IPS-18a (cell line): ENCODE data around the gene MAML2.
"Not testable (repeated sequence)": the region's sequence is repeated elsewhere in the genome, so short reads cannot be mapped to it uniquely, and the experiment has no call there.

Experiments used
- H3K27ac ChIP-seq: one replicate; pipeline ENCODE4 v1.5.1; 2013; ENCODE audit warnings: low read length
- H3K27me3 ChIP-seq: one replicate; pipeline ENCODE4 v1.6.1; 2013; ENCODE audit warnings: mild to moderate bottlenecking, low read length; ENCODE audit not compliant: control insufficient read depth, insufficient read depth
- H3K36me3 ChIP-seq: one replicate; pipeline ENCODE4 v1.6.1; 2013; ENCODE audit warnings: low read depth, low read length; ENCODE audit not compliant: control insufficient read depth
- H3K4me1 ChIP-seq: one replicate; pipeline ENCODE4 v1.6.1; 2013; ENCODE audit warnings: low read depth, low read length; ENCODE audit not compliant: control insufficient read depth
- H3K4me3 ChIP-seq: one replicate; pipeline ENCODE4 v1.5.1; 2013; ENCODE audit warnings: low read length
- H3K9ac ChIP-seq: one replicate; pipeline ENCODE4 v1.6.1; 2013; ENCODE audit warnings: mild to moderate bottlenecking, low read length, moderate library complexity
- H3K9me3 ChIP-seq: one replicate; pipeline ENCODE4 v1.6.1; 2013; ENCODE audit warnings: low read depth, low read length; ENCODE audit not compliant: control insufficient read depth

MAML2 gene

DNA sequence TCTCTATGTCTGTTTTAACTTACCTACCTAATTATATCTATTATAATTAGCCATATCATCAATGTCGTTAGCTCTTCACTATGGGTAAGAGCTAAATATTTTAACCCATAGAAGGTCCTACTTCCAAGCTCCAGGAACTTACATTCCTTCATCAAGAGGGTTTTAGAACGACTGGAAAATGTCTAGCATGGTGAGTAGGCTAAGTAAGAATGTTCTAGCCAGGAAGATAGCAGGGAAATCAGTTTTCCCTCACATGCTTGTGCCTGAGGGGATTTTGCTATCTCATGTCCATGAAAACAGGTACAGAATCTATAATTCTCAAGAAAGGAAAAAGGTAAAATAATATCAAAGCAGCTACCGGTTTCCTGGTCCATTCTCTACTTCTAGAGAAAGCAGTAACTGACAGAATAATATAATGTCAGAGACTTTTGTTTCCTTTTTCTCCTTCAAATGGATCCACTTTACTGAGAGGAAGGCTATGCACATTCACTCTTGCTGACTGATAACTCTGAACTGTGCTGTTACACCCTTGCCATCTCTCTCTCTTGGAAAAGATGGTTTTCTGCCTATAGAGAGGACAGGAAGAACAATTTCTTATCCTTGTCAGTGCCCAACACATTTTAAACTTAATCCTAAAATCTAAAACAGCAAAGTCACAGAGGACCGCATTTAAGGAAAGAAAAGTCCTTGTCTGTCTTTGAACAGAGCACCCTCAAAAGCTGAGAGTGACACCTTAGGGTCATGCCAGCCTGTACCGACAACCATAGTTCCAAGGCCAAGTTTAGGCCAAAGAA is 67.0 kb downstream of the MAML2 start:
- Histone ChIP-seq H3K4me3 (no peak overlapping the region), H3K27me3 (no peaks in the 10 kb centered on the region), H3K36me3 (no peaks in the 10 kb centered on the region), H3K9me3 (no peaks in the 10 kb centered on the region), H3K4me1 (peaks cover 42% of the 10 kb centered on the region), H3K27ac (no peak overlapping the region), H3K9ac (no peak overlapping the region)

DNA sequence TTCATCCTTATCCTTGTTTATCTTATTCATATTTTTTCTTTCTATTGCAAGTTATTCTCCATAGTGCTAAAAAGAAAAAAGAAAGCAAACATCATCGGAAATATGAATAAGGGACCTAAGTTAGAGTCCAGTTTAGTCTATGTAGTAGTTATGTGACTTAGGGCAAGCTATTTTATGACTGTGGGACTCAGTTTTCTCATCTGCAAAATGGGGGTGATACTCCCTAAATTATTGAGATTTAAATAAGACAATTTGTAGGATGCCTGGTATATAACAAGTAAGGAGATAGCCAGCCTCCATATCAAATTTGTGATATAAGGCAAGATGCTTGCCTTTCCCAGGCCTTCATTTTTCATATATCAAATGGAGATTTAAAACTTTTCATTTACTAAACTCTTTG is 69.5 kb downstream of the MAML2 start:
- Histone ChIP-seq H3K27me3 (no peaks in the 10 kb centered on the region), H3K9ac (no peak overlapping the region), H3K4me1 (peaks cover 19% of the 10 kb centered on the region), H3K9me3 (no peaks in the 10 kb centered on the region), H3K36me3 (no peaks in the 10 kb centered on the region), H3K4me3 (no peak overlapping the region), H3K27ac (peak overlapping the region; percentile 91)

DNA sequence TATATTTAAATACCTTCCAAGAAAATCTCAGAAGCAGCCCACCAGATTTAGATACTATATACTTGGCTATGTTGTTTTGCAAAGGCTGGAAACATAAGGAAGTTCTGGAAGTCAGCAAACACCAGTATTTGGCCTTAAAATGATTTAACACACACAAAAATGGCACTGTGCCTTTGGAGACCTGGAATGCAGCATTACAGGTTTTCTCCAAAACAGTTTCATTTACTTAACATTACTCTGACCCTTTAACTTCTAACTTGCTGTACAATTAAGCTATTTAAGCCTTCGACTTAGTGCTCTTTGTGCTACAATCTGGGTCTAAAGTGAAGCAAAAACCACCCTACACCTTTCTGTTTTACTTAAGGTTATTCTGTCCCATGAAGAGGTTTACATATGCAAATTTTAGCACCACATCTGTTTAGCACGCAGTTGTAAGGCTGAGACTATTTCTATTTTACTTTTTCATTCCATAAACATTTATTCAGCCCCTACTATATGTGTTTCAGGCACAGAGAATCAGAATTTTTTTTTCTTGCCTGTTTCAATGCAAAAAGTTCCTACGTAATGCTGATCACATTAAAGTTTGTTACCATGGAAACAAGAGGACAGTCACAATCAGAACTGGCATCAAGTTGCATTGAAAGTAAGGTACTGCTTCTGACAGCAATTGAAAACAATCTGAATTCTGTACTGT is 70.3 kb downstream of the MAML2 start:
- H3K27ac ChIP-seq = peak overlapping the region; percentile 91
- H3K36me3 ChIP-seq = no peaks in the 10 kb centered on the region
- H3K27me3 ChIP-seq = no peaks in the 10 kb centered on the region
- H3K9ac ChIP-seq = peak overlapping the region; percentile 71
- H3K4me3 ChIP-seq = peak overlapping the region; percentile 40
- peaks cover 15% of the 10 kb centered on the region for H3K4me1 ChIP-seq
- no peaks in the 10 kb centered on the region for H3K9me3 ChIP-seq

DNA sequence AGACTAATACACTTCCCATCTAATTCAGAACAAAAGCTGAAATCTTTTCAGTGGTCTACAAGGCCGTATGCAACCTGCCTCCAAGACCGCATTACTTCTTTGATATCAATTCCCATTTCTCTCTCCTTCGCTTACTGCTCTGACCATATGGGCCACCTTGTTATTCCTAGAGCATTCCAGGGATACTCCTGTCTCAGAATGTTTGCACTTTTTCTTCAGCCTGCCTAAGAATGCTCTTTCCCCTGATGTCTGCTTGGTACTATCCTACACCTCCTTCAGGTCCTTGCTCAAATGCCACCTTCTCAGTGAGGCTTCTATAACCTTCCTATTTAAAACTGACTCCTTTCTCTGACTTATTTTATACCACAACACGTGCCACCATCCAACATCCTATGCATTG is 71.2 kb downstream of the MAML2 start:
- Histone ChIP-seq H3K4me3 (no peak overlapping the region), H3K4me1 (peaks cover 24% of the 10 kb centered on the region), H3K27ac (no peak overlapping the region), H3K9me3 (no peaks in the 10 kb centered on the region), H3K36me3 (no peaks in the 10 kb centered on the region), H3K9ac (no peak overlapping the region), H3K27me3 (no peaks in the 10 kb centered on the region)

DNA sequence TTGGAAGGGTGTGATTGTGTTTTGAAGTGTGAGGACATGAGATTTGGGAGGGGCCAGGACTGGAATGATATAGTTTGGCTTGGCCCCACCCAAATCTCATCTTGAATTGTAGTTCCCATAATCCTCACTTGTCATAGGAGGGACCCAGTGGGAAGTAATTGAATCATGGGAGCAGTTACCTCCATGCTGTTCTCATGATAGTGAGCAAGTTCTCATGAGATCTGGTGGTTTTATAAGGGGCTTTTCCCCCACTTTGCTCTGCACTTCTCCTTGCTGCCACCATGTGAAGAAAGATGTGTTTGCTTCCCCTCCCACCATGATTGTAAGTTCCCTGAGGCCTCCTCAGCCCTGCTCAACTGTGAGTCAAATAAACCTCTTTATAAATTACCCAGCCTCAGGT is 71.6 kb downstream of the MAML2 start:
- H3K36me3 ChIP-seq, H3K4me3 ChIP-seq, H3K27me3 ChIP-seq, H3K9ac ChIP-seq, H3K9me3 ChIP-seq, H3K27ac ChIP-seq: not testable (repeated sequence)
- H3K4me1 ChIP-seq = peaks cover 24% of the 10 kb centered on the region

DNA sequence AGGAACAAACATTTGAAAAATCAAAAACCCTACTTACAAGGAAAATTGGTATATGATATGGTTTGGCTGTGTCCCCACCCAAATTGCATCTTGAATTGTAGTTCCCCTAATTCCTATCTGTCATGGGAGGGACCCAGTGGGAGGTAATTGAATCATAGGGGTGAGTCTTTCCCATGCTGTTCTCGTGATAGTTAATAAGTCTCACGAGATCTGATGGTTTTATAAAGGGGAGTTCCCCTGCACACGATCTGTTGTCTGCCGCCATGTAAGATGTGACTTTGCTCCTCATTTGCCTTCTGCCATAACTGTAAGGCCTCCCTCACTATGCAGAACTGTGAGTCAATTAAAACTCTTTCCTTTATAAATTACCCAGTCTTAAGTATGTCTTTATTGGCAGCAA is 74.5 kb downstream of the MAML2 start:
- not testable (repeated sequence) for H3K9me3 ChIP-seq, H3K36me3 ChIP-seq, H3K27me3 ChIP-seq, H3K27ac ChIP-seq, H3K4me3 ChIP-seq, H3K9ac ChIP-seq
- H3K4me1 ChIP-seq = peaks cover 26% of the 10 kb centered on the region

DNA sequence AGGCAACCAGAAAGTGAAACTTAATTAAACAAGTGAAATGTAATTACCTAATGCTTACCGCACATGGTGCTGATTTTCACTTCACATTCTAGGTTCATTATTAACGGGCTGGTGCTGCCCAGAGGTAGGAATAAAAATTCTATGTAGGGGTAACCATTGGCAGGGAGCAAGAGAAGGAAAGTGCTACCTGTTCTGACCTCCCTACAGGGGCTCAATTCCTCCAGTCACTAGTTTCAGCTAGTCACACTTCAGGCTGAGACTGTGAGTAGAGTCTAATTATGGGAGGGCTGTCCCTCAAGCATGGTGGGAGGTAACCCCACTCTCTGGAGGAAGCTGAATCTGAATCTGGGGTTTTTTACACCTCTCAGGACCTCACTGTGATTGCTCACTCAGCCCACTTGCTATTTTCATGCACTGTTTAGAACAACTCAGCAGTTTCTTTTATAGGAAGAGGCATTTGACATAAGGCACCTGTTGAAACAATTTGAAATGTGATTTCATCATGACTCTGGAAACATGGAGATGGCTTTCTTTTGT is 75.4 kb downstream of the MAML2 start:
- H3K4me1 ChIP-seq = peaks cover 21% of the 10 kb centered on the region

DNA sequence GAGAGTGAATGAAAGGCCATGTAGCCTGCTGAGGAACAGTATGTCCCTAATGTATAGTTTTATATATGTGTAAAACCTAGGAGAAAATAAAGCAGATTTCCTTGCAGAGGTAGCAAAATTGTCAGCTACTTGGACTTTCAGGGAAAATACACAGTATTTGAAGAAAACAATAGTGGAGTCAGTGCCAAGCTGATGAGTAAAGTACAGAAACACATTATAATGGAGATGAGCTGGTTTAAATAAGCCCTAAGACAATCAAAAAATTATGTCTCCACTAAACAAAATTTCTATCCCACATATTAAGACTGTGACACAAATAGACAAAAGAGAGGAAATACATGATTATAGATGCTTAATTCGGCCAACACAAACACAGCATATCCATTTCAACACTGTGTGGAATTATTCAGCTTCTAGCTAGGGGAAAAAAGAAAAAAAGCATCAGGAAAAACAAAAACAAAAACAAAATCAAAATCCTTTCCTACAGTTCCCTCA is 75.9 kb downstream of the MAML2 start:
- Histone ChIP-seq H3K36me3 (no peaks in the 10 kb centered on the region), H3K27ac (no peak overlapping the region), H3K4me1 (peaks cover 17% of the 10 kb centered on the region), H3K4me3 (no peak overlapping the region), H3K9ac (no peak overlapping the region), H3K9me3 (no peaks in the 10 kb centered on the region), H3K27me3 (no peaks in the 10 kb centered on the region)

More for the DNA sequence above, 75.4 kb downstream of the MAML2 start:
- H3K9me3 ChIP-seq = no peaks in the 10 kb centered on the region
- no peaks in the 10 kb centered on the region for H3K27me3 ChIP-seq
- H3K27ac ChIP-seq = no peak overlapping the region
- no peak overlapping the region for H3K9ac ChIP-seq
- no peak overlapping the region for H3K4me3 ChIP-seq
- H3K36me3 ChIP-seq = no peaks in the 10 kb centered on the region

DNA sequence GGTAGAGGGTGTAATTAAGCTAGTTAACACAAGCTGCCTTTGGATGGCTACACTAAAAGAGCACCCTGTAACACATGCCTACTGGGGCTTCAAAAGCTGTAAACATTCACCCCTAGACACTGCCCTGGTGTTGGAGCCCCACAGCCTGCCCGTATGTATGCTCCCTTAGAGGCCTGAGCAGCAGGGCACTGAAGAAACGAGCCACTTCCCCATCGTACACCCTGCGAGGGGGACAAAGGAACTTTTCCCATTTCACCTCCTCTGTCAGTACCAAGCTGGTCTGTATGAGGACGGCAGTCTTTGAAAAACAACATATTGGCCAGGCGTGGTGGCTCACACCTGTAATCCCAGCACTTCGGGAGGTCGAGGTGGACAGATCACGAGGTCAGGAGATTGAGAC is 77.0 kb downstream of the MAML2 start:
- H3K4me3 ChIP-seq = no peak overlapping the region
- H3K27me3 ChIP-seq = no peaks in the 10 kb centered on the region
- no peak overlapping the region for H3K27ac ChIP-seq
- H3K9me3 ChIP-seq = no peaks in the 10 kb centered on the region
- no peaks in the 10 kb centered on the region for H3K36me3 ChIP-seq
- H3K4me1 ChIP-seq = peaks cover 17% of the 10 kb centered on the region
- H3K9ac ChIP-seq = no peak overlapping the region

DNA sequence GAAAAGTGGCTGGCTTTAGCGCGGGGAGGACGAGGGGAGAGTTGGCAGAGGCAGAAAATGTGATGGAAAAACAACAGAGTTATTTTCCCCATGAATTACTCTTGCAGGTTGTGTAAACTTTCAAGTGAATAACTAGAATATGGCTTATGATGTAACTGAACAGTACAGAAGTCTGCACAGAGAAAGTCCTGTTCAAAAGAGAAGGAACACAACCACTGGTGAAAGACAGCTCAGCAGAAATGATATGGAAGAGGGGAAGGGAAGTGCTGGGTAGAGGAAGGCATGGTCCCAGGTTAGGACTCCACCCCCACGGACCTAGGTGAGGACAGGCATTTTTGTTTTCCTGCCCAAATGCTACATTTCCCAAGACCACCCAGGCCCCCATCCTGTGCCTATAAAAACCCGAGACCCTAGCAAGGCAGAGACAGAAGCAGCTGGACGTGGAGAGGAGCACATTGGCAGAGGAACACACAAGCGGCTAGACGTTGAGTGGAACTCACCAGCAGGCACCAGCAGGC is 77.7 kb downstream of the MAML2 start:
- Histone ChIP-seq H3K9me3 (no peaks in the 10 kb centered on the region), H3K4me3 (no peak overlapping the region), H3K36me3 (no peaks in the 10 kb centered on the region), H3K9ac (no peak overlapping the region), H3K4me1 (peaks cover 17% of the 10 kb centered on the region), H3K27ac (no peak overlapping the region), H3K27me3 (no peaks in the 10 kb centered on the region)

DNA sequence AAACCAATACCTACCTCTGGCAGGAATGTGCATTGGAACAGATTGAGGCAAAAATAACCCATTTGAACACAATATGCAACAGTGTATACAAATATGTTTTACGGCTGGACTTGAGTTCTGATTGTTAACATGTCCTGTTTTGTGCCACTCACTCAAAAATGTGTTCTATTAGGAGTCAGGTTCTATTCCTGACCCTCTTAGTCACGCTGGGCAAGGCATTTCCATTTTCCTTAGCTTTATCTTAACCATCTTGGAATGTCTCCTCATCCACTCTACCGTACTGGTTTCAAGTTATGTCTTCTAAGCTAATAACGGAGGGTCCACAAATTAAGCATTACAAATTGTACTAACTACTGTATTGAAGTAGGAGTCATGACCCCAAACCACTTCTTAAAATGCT is 78.6 kb downstream of the MAML2 start:
- no peak overlapping the region for H3K4me3 ChIP-seq
- no peaks in the 10 kb centered on the region for H3K9me3 ChIP-seq
- peaks cover 17% of the 10 kb centered on the region for H3K4me1 ChIP-seq
- no peak overlapping the region for H3K9ac ChIP-seq
- H3K27me3 ChIP-seq = no peaks in the 10 kb centered on the region
- no peak overlapping the region for H3K27ac ChIP-seq
- H3K36me3 ChIP-seq = no peaks in the 10 kb centered on the region
